Activated CD4-positive, alpha-beta T cell treated with anti-CD3 and anti-CD28 coated beads, Interleukin-2, amount 50 U/mL, for 1 hour (primary cell): ENCODE results near the gene GDF10.

Source experiments
- DNase-seq: peaks from one replicate; pipeline ENCODE4 v3.0.0-alpha.2; 2020

GDF10 gene

DNA sequence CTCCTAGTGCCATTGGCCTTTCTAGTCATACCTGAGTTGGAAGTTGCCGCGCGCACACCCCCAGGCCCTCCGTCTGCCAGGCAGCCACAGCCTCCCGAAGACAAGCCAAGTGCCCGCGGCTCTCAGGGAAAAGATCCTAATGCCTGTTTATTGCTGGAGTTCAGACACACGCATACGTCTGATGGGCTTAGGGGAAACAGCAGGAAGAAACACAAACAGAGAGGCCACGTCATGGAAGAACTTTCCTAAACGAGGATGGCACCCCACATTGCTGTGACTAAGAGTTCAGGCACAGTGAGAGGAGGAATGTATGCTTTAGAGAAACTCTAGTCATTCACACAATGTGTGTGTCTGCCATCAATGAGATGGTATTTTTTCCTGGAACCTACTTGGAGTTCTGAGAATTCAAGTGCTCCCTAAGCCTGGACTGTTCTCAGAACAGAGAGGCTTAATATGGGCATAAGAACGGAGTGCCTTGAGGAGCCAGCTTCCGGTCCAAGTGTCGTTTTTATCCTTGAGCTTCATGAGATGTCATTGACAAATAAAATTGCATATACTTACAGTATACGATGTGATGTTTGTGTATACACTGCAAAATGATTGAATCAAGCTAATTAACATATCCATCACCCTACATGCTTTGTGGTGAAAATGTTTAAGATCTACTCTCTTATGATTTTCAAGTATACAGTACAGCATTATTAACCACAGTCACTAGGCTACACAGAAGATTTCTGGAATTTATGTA lies 36.6 kb downstream of the GDF10 start:
- DNase-seq, result no peak

DNA sequence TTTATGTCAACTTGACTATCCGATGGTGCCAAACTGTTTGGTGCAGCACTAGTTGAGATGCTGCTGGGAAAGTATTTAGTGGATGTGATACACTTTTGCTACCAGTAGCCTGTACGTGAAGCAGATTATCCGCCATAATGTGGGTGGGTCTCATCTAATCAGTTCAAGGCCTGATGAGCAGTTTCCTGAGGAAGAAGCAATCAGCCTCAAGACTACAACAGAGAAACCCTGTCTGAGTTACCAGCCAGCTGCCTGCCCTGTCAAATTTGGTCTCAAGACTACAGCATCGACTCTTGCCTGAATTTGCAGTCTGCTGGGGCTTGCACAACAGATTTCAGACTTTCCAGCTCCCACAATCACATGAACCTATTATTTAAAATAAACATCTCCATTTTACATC lies 37.3 kb downstream of the GDF10 start:
- no peak for DNase-seq

DNA sequence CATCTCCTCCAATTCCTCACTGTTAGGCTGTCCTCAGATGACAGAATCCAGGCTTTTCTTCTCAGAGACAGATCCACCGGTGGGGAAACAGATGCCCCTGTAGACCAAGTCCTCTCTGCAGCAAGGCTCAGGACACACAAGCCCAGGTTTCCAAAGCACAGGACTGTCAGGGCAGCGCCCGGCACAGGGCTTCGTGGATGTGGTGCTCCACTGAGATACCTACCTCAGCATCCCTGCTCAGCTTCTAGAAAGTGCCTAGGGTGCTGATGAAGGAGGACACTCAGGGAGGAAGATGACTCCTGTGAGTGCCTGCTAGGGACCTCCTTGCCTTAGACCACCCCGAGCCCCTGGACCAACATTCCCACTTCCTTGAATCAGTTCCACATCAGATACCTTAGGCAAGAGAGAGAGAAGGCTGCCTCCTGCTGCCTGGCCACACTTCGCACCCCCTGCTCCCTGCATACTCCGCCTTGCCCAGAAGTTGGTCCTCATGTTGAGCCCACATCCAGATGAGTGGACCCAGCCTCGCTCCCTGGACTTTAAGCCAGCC lies 39.3 kb downstream of the GDF10 start:
- DNase-seq, result no peak

DNA sequence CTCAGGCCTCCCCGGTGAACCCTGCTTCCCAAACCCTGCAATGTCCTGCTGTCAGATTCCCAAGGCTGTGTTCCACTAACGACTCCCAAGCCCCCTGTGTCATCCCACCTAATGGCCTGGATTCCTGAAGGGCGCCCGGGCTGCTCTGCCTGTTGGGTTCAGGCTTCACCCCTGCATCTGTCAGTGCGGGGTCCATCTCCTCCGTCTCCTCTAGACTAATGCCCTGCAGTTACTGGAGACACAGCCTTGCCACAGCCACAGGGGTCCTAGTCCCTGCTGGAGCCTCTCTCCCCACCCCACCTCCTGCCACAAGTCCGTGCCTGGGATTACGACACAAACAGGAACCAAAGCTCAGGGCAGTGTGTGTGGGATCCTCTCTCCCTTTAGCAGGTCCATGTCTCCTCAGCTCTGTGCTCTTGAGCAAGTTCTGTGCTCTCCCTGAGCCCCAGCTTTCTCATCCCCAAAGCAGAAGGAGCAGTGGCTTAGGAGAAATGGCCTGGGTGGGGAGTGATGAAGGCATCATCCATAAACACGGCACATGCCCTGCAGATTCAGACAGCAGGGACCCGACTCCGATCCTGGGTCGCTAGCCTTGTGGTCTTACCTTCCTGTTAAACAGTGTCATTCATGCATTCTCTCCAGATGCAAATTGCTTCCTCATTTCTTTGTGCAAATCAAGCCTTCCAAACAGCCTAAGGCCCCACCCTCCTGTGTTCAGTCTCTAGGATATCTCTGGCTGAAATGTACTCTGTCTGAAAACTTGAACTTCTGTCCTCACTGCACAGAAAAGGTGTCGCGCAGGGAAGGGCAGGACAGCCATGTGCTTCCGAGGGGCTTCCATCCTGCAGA lies 40.0 kb downstream of the GDF10 start:
- no peak for DNase-seq

DNA sequence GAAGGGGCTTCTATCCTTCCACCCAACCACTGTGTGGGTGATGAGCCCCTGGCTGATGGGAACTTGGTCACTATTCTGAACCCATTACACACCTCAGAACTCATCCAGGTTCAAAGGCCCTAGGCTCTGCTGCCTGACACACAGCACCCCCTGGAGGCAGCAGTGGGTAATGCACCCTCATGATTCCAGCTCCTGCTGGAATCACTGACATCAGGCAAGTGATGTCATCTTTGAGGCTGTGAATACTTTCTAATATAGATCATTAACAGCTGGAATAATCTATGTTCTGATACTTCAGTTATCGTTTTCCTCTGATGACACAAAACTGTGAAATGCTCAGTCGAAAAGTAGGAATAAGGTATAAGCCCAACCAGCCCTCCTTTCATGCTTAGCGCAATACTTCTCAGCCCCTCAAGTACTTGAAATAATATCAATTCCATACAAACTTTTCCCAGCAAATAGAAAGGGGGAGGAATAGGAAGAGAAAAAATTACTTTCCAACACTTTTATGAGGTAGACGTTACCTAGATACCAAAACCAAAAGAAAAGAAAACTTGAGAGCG lies 40.7 kb downstream of the GDF10 start:
- peak; percentile 75 for DNase-seq

DNA sequence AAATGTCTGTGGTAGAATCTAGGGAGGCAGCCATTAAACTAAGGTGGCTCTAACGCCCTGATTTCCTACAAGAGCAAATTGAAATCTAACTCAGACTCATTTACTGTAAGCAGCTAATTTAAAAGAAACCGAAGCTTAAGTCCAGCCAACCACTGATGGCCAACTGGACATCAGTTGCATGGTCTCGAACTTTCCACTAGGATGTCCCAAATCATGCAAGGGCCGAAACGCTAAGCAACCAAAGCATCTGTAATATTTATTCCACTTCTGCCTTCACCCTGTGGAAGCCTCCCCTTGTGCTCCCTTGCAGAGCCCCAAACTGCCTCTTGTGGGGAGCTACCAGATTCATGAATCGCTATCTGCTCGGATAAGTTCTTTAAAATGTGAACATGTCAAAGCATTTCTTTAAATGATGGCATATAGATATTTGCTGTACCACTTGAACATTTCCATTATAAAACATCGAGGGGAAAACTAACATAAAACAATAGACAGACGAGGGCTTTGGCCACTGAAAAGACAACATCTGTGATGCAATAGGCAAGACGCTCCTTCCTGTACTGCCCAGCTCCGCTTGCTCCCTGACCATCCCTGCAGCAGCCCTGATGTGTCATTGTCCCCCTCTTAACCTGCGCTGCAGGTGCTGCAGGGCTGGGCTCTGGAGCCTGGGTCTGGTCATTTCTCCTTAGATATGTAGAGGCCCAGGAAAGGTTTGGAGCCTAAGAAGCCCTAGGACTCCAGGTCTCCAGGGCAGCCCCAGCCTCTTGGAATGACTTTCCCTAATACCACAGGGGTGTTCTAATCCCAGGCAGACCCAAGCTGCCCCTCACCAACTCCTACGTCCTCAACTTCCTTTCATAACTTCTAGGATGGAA lies 45.2 kb downstream of the GDF10 start:
- DNase-seq, result no peak

DNA sequence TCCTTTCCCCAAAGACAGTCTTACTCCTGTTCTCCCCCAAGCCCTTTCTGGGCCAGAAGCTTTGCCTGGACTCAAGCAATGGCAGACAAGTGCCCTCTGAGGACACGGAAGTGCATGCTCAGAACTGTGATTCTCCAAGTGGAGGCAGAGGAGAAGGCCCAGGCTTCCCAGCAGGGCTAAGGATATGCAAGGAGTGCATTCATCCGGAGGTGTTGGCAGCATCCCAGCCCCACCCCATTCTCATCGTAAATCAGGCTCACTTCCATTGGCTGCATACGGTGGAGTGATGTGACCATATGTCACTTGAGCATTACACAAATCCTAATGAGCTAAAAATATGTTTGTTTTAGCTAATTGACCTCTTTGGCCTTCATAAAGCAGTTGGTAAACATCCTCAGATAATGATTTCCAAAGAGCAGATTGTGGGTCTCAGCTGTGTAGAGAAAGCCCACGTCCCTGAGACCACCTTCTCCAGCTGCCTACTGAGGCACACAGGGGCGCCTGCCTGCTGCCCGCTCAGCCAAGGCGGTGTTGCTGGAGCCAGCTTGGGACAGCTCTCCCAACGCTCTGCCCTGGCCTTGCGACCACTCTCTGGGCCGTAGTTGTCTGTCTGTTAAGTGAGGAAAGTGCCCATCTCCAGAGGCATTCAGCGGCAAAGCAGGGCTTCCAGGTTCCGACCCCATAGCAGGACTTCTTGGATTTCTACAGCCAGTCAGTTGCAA lies 46.7 kb downstream of the GDF10 start:
- no peak for DNase-seq

DNA sequence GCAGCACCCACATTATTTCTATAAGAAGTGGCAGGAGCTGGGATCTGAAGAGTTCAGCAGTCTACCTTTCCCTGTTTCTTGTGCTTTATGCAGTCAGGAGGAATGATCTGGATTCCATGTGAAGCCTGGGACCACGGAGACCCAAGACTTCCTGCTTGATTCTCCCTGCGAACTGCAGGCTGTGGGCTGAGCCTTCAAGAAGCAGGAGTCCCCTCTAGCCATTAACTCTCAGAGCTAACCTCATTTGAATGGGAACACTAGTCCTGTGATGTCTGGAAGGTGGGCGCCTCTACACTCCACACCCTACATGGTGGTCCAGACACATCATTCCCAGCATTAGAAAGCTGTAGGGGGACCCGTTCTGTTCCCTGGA lies 47.3 kb downstream of the GDF10 start:
- DNase-seq, result no peak

DNA sequence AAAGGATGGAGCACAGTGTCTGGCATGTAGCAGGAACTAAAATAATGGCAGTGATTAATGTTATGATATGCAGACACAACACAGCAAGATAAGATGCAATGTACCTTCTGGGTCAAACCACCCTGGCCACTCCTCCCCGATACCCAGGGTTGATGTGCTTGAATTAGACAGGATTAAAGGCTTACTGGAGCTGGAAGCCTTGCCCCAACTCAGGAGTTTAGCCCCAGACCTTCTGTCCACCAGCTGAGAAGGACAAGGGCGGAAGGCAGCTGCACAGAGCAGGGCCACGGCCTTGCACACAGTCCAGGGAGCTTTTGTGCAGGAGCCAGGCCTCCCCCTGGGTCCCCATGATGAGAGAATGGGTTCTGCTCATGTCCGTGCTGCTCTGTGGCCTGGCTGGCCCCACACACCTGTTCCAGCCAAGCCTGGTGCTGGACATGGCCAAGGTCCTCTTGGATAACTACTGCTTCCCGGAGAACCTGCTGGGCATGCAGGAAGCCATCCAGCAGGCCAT lies 48.2 kb downstream of the GDF10 start, which contains the start of gene RBP3:
TSS of gene RBP3 (plus strand) at position 226 of the 514 bp plus-strand sequence. CDS start at position 348, 122 bp downstream.
- no peak for DNase-seq

DNA sequence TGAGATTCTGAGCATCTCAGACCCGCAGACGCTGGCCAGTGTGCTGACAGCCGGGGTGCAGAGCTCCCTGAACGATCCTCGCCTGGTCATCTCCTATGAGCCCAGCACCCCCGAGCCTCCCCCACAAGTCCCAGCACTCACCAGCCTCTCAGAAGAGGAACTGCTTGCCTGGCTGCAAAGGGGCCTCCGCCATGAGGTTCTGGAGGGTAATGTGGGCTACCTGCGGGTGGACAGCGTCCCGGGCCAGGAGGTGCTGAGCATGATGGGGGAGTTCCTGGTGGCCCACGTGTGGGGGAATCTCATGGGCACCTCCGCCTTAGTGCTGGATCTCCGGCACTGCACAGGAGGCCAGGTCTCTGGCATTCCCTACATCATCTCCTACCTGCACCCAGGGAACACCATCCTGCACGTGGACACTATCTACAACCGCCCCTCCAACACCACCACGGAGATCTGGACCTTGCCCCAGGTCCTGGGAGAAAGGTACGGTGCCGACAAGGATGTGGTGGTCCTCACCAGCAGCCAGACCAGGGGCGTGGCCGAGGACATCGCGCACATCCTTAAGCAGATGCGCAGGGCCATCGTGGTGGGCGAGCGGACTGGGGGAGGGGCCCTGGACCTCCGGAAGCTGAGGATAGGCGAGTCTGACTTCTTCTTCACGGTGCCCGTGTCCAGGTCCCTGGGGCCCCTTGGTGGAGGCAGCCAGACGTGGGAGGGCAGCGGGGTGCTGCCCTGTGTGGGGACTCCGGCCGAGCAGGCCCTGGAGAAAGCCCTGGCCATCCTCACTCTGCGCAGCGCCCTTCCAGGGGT lies 48.9 kb downstream of the GDF10 start:
- no peak for DNase-seq

DNA sequence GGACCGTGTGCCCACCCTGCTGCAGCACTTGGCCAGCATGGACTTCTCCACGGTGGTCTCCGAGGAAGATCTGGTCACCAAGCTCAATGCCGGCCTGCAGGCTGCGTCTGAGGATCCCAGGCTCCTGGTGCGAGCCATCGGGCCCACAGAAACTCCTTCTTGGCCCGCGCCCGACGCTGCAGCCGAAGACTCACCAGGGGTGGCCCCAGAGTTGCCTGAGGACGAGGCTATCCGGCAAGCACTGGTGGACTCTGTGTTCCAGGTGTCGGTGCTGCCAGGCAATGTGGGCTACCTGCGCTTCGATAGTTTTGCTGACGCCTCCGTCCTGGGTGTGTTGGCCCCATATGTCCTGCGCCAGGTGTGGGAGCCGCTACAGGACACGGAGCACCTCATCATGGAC lies 49.5 kb downstream of the GDF10 start:
- no peak for DNase-seq

DNA sequence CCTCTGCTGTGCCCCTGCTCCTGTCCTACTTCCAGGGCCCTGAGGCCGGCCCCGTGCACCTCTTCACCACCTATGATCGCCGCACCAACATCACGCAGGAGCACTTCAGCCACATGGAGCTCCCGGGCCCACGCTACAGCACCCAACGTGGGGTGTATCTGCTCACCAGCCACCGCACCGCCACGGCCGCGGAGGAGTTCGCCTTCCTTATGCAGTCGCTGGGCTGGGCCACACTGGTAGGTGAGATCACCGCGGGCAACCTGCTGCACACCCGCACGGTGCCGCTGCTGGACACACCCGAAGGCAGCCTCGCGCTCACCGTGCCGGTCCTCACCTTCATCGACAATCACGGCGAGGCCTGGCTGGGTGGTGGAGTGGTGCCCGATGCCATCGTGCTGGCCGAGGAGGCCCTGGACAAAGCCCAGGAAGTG lies 50.0 kb downstream of the GDF10 start:
- DNase-seq, result no peak

DNA sequence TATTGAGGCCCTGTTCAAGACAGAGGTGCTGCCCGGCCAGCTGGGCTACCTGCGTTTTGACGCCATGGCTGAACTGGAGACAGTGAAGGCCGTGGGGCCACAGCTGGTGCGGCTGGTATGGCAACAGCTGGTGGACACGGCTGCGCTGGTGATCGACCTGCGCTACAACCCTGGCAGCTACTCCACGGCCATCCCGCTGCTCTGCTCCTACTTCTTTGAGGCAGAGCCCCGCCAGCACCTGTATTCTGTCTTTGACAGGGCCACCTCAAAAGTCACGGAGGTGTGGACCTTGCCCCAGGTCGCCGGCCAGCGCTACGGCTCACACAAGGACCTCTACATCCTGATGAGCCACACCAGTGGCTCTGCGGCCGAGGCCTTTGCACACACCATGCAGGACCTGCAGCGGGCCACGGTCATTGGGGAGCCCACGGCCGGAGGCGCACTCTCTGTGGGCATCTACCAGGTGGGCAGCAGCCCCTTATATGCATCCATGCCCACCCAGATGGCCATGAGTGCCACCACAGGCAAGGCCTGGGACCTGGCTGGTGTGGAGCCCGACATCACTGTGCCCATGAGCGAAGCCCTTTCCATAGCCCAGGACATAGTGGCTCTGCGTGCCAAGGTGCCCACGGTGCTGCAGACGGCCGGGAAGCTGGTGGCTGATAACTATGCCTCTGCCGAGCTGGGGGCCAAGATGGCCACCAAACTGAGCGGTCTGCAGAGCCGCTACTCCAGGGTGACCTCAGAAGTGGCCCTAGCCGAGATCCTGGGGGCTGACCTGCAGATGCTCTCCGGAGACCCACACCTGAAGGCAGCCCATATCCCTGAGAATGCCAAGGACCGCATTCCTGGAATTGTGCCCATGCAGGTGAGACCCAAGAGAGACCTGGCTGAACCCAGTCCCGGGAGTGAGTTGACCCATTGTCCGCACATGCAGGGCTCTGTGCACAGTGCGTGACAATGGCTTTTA lies 51.0 kb downstream of the GDF10 start:
- no peak for DNase-seq

DNA sequence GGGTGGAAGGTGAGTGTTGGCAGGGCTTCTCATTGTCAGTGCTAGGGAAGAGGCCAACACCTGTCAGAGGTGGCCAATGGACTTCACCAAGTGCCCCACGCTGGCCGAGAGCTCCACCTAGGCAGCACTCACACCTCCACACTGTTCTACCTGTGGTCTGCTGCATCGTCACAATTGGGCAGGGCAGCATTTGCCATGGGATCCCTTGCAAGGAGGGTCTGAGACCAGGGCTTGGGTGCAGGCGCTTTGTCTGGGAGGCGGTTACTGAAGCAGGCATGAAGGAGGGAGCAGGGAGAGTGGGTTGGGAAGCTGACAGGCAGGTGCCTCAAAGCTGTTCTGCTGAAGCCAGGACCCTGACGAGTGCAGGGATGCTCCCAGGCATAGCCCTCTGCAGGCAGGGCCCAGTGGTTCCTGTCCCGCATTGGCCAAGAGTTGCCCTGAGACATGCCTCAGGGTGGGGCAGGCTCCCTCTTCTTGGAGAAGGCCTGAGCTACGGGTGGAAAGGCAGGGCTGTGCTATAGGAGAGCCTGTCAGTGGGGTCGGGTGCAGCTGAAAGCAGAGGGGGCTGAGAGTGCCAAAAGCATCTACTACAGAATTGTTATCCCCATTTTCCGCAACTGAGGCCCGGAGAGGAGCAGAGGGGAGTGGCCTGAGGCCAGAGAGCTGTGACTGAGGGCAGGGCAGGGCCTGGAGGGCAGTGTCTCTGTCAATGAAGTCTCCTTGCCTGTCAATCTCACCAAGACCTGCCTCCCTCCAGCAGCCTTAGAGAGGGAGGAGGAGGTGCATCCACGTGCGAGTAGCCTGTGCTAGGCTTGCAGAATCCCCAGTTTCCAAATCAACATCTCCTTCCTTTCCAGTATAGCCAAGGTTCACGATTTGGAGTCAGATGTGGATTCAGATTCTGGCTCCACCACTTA lies 52.2 kb downstream of the GDF10 start:
- no peak for DNase-seq

DNA sequence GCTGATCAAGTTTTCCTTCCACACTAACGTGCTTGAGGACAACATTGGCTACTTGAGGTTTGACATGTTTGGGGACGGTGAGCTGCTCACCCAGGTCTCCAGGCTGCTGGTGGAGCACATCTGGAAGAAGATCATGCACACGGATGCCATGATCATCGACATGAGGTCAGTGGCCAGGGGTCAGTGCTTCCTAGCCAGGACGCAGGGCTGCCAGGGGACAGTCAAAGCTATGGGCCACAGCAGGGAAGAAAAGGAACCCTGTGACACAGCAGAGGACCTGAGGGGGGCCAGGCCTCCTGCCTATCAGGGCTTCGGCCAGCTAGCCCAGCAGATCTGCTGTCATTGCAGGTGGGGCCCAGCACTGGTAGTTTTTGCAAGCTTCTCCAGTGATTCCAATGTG lies 53.4 kb downstream of the GDF10 start:
- DNase-seq, result no peak

DNA sequence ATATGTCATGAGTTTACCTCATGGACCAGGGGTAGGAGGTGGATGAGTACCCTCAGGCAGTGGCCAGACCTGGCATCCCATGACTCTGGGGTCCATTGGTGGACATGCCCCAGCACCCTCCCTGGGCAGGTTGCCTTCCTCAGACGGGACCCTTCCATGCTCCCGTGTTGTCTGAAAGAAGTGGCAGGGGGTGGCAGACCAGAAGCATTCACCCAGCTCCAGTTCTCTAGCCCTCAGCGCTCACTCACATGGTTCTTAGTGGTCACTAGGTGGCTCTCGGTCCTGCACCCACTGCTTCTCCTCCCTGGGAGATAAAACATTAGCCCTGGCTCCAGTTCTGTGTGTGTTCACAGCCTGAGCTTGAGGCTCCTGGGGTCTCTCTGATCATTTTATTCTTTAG lies 54.2 kb downstream of the GDF10 start:
- DNase-seq, result no peak

DNA sequence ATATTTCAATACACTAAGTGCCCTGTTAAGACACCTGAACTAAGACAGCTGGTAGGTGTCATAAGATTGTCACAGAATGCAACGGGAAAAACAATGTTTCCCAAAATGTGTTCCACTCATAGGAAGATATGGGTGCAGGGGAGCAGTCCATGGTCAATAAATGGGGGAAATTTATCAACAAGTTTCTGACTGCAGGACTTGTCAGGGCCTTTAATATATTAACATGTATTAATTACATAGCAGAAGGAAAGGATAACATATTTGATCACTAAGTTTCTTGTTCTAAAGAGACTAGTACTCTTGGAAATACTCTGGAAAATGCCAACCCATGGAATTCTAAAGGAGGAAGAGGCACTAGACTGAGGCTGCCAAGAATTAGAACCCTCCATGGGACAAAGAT lies 54.9 kb downstream of the GDF10 start:
- no peak for DNase-seq

DNA sequence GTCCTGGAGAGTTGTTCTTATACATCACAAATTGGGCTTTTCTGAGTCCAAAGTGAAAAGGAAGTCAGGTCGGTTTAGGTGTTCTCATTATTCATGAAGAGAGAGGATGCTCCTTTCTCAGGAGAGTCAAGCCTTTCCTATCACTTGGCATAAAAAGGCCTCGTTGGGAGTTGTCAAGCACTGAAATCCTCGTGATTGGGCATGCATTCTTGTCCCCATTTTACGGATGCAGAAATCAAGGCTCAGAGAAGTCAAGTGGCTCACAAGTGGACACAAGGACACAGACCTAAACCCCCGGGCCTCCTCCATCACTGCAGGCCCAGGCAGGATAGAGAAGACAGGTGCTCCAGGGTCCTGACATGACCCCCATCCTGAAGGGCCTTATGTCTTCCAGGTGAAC lies 56.7 kb downstream of the GDF10 start:
- no peak for DNase-seq
